Natural killer cell (primary cell): ENCODE measurements around the gene KRTAP12-2. TPM values are rescaled to one million over a fixed set of nuclear protein-coding genes. Genes with fewer than 3 reads are reported as not detected.

Source experiments
- ATAC-seq, 3 donors: fragments of 150-1000 bp in 2 of 3; fragments of 200-7000 bp in 1 of 3; cut with Tn5 transposase; 1 replicate in 1 of 3; 2 replicates in 2 of 3; pipeline ENCODE4 v1.10.0; 2021; ENCODE audit warnings: mild to moderate bottlenecking in 2 of 3, moderate library complexity in 2 of 3
- DNase-seq, 2 donors: peaks; one replicate each; pipeline versions ENCODE4 v3.0.0 to v3.0.0-alpha.2; 2013 to 2021; ENCODE audit warnings: mixed read lengths in 1 of 2
- H3K27ac ChIP-seq: one replicate; pipeline ENCODE4 v1.5.1; 2013; ENCODE audit warnings: mild to moderate bottlenecking, low read length
- H3K27me3 ChIP-seq: one replicate; pipeline ENCODE4 v1.6.1; 2013; ENCODE audit warnings: low read length; ENCODE audit not compliant: control insufficient read depth, insufficient read depth
- H3K36me3 ChIP-seq: one replicate; pipeline ENCODE4 v1.6.1; 2013; ENCODE audit warnings: low read length; ENCODE audit not compliant: control insufficient read depth, insufficient read depth
- H3K4me1 ChIP-seq: one replicate; pipeline ENCODE4 v1.6.1; 2013; ENCODE audit warnings: low read length; ENCODE audit not compliant: control insufficient read depth, insufficient read depth
- H3K4me3 ChIP-seq: one replicate; pipeline ENCODE4 v1.5.1; 2013; ENCODE audit warnings: low read length
- H3K9me3 ChIP-seq: one replicate; pipeline ENCODE4 v1.6.1; 2013; ENCODE audit warnings: low read length; ENCODE audit not compliant: control insufficient read depth, insufficient read depth
- H3K27ac Mint-ChIP-seq, 2 donors: one replicate each; pipeline ENCODE4 v1.8.0; 2022; ENCODE audit warnings: mild to moderate bottlenecking in 2 of 2, mixed read lengths in 2 of 2, moderate library complexity in 1 of 2
- H3K27me3 Mint-ChIP-seq, 2 donors: one replicate each; pipeline ENCODE4 v1.8.0; 2022; ENCODE audit warnings: low read depth in 2 of 2, mixed read lengths in 2 of 2
- H3K36me3 Mint-ChIP-seq: one replicate; pipeline ENCODE4 v1.8.0; 2022; ENCODE audit warnings: mixed read lengths
- H3K4me1 Mint-ChIP-seq, 2 donors: one replicate each; pipeline ENCODE4 v1.8.0; 2022; ENCODE audit warnings: mixed read lengths in 2 of 2
- H3K4me3 Mint-ChIP-seq: one replicate; pipeline ENCODE4 v1.8.0; 2022; ENCODE audit warnings: mild to moderate bottlenecking, moderate library complexity, mixed read lengths
- H3K9me3 Mint-ChIP-seq, 2 donors: one replicate each; pipeline ENCODE4 v1.8.0; 2022; ENCODE audit warnings: mixed read lengths in 2 of 2
- WGBS: methylation state at CpG from one replicate; pipeline ENCODE4 v1.1.7; 2013; ENCODE audit warnings: missing lambda C conversion rate; ENCODE audit not compliant: insufficient coverage; 5-methylcytosine and 5-hydroxymethylcytosine counted together
- intact Hi-C: fragments of 100-400 bp; cut with micrococcal nuclease; formaldehyde crosslinking; loops from one replicate; pipeline ENCODE4 v1.14.2; 2022
- total RNA-seq, 4 donors: library from RNA; stranded (reverse); fragments of 120-200 nt in 1 of 4; gene quantifications; one replicate each; pipeline versions ENCODE4 v1.2.3 to v1.2.4, GENCODE V29; 2013 to 2022
- TF ChIP-seq, protein P1 (sequence below): fragments of 200-600 bp; IDR thresholded peaks from one replicate; pipeline ENCODE4 v1.8.0; 2022; ENCODE audit warnings: antibody characterized with exemption

KRTAP12-2 gene
- total RNA-seq, 3 donors from 2014 or later (not counting 1 experiment from before 2014, with no cell fraction given): not detected

DNA sequence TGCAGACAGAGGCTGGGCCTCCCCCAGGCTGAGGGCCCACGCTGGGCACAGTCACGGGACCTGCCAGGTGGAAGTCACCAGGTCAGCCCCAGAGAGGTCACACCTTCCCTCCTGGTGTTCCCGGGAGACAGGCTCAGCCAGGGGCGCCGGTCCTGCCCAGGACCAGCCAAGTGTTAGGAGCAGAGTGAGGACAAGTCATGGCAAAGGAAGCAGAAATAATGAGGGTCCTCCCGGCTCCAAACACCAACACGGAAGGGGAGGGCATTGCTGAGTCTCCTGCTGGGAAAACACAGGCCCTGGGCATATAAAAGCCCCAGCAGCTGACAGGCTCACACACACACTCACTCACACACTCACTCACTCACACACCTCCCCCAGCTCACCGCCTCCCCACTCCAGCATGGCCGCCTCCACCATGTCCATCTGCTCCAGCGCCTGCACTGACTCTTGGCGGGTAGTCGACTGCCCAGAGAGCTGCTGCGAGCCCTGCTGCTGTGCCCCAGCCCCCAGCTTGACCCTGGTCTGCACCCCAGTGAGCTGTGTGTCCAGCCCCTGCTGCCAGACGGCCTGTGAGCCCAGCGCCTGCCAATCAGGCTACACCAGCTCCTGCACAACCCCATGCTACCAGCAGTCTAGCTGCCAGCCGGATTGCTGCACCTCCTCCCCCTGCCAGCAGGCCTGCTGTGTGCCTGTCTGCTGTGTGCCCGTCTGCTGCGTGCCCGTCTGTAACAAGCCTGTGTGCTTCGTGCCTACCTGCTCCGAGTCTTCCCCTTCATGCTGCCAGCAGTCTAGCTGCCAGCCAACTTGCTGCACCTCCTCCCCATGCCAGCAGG lies 29.5 kb downstream of the KRTAP12-2 start, which contains the start of gene KRTAP10-10:
KRTAP10-10 (plus strand) TSS at position 339 of the 833 bp plus-strand sequence; CDS start at position 401, 62 bp downstream.
- Histone ChIP-seq H3K27me3 (no peaks in the 10 kb centered on the region), H3K4me3 (no peak within 1 kb of the TSS), H3K36me3 (no peaks in the 10 kb centered on the region), H3K27ac (no peak within 1 kb of the TSS), H3K4me1 (no peaks in the 10 kb centered on the region), H3K9me3 (peaks cover 8% of the 10 kb centered on the region)
- intact Hi-C loops: no loop called here
- Mint-ChIP-seq H3K27me3 (peaks cover 18 to 26% of the 10 kb centered on the region in 2 donors), H3K36me3 (peaks cover 10% of the 10 kb centered on the region), H3K9me3 (peaks cover 0 to 15% of the 10 kb centered on the region in 2 donors), H3K4me3 (no peak within 1 kb of the TSS), H3K4me1 (peaks cover 0 to 5% of the 10 kb centered on the region in 2 donors), H3K27ac (peak within 1 kb of the TSS in 1 of 2 donors; percentile 29)
- DNase-seq: no peak
- ATAC-seq: no peak
- 80% methylated on average over 21 of the region's 21 CpGs for WGBS
- TF ChIP-seq, protein P1, sequence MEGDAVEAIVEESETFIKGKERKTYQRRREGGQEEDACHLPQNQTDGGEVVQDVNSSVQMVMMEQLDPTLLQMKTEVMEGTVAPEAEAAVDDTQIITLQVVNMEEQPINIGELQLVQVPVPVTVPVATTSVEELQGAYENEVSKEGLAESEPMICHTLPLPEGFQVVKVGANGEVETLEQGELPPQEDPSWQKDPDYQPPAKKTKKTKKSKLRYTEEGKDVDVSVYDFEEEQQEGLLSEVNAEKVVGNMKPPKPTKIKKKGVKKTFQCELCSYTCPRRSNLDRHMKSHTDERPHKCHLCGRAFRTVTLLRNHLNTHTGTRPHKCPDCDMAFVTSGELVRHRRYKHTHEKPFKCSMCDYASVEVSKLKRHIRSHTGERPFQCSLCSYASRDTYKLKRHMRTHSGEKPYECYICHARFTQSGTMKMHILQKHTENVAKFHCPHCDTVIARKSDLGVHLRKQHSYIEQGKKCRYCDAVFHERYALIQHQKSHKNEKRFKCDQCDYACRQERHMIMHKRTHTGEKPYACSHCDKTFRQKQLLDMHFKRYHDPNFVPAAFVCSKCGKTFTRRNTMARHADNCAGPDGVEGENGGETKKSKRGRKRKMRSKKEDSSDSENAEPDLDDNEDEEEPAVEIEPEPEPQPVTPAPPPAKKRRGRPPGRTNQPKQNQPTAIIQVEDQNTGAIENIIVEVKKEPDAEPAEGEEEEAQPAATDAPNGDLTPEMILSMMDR: no peak

DNA sequence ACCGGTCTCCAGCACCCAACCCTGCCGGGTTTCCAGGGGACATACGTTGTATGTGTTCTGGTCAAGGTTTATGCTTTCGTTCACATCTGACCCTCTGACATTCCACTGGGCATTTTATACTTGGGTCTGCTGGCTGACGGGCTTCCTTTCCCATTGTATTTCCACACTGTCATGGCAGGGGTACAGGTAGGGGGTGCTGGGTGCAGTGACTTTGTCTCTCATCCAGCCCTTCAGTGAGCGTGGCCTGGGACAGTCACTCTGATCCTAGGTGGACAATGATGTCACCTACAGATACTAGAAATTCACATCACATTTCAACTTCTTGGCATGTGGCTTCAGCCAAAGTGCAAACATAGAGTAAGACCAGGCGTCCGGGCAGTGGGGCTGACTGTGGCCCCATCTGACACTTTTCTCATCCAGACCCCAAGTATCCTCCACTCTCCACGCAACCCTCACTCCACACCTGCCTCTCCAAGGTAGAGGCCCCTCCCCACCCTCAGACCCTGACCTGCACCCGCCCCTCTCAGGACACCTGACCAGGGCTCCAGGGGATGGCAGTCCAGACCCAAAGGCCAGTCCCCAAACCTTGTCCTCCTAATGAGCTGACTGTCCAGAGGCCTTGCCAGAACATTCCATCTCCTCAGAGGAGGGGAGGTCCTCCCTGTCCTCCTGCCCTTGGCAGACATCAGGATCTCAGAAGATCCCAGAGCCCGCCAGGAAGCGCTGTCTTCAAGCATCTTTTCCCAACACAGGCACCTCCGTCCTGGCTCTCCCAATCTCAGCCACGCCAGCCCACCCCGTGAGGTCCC lies 30.3 kb downstream of the KRTAP12-2 start:
- peaks cover 18% of the 10 kb centered on the region for H3K36me3 Mint-ChIP-seq
- H3K4me3 Mint-ChIP-seq: no peak overlapping the region
- Histone ChIP-seq H3K4me3 (no peak overlapping the region), H3K4me1 (no peaks in the 10 kb centered on the region), H3K27me3 (no peaks in the 10 kb centered on the region), H3K36me3 (no peaks in the 10 kb centered on the region), H3K9me3 (peaks cover 10% of the 10 kb centered on the region), H3K27ac (no peak overlapping the region)
- DNase-seq (no peak), ATAC-seq (no peak)
- peaks cover 0 to 5% of the 10 kb centered on the region in 2 donors for H3K4me1 Mint-ChIP-seq
- 90% methylated on average over 14 of the region's 15 CpGs for WGBS
- peaks cover 3 to 20% of the 10 kb centered on the region in 2 donors for H3K9me3 Mint-ChIP-seq
- no peak overlapping the region for H3K27ac Mint-ChIP-seq
- TF ChIP-seq, protein P1: no peak
- intact Hi-C loops: no loop called here
- H3K27me3 Mint-ChIP-seq: peaks cover 16 to 26% of the 10 kb centered on the region in 2 donors

DNA sequence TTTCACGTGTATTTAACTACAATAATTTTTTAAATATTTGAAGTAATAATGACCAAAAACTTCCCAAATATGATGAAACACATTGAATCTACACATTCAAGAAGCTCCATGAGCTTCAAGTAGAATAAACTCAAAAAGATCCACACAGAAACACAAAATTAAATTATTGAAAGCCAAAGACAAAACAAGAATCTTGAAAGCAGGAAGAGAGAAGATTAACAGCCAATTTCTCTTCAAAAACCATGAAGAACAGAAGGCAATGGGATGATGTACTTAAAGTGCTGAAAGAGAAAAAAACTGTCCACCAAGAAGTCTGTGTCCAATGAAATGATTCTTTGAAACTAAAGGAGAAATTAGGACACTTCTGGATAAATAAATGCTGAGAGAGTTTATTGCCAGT lies 34.7 kb downstream of the KRTAP12-2 start:
- Mint-ChIP-seq H3K4me1 (peaks cover 24 to 29% of the 10 kb centered on the region in 2 donors), H3K9me3 (peaks cover 9 to 22% of the 10 kb centered on the region in 2 donors), H3K4me3 (no peak overlapping the region), H3K27me3 (peaks cover 3 to 17% of the 10 kb centered on the region in 2 donors), H3K36me3 (peaks cover 34% of the 10 kb centered on the region), H3K27ac (no peak overlapping the region)
- peaks cover 22% of the 10 kb centered on the region for H3K9me3 ChIP-seq
- H3K36me3 ChIP-seq: no peaks in the 10 kb centered on the region
- H3K4me3 ChIP-seq: no peak overlapping the region
- no peak for DNase-seq
- ATAC-seq: no peak
- 100% methylated on average over 1 of the region's 1 CpG for WGBS
- H3K27me3 ChIP-seq: no peaks in the 10 kb centered on the region
- TF ChIP-seq, protein P1: no peak
- no peak overlapping the region for H3K27ac ChIP-seq
- peaks cover 36% of the 10 kb centered on the region for H3K4me1 ChIP-seq
- intact Hi-C loops: no loop called here
